SW 1271 (cell line): ENCODE results near the gene RPP14.
"Not testable (repeated sequence)": the region's sequence is repeated elsewhere in the genome, so short reads cannot be mapped to it uniquely, and the experiment has no call there.

Experiments used
- DNase-seq, 2 experiments: peaks; one replicate each; lab custom pipeline; 2025; lab: John Stamatoyannopoulos, UW

Gene RPP14

GRCh38 chr3:58305882-58306711 lies at the start of gene RPP14, which contains the start of gene HTD2:
TSS of gene RPP14 (plus strand) at chr3:58306245. CDS start at chr3:58310330, 4,085 bp downstream.
TSS of gene HTD2 (plus strand) at chr3:58306520. CDS start at chr3:58317614, 11,094 bp downstream.
- DNase-seq = peak; percentile 74 to 87

- DNase-seq = no peak
These were observed 49.5 kb upstream of the RPP14 start for GRCh38 chr3:58256511-58256910.

- DNase-seq = no peak
These were observed 47.5 kb upstream of the RPP14 start for GRCh38 chr3:58258392-58259055.

GRCh38 chr3:58260261-58260731 lies 45.7 kb upstream of the RPP14 start:
- peak; percentile 10 to 49 for DNase-seq

GRCh38 chr3:58260733-58261132 lies 45.3 kb upstream of the RPP14 start:
- DNase-seq = no peak

GRCh38 chr3:58261954-58262666 lies 43.9 kb upstream of the RPP14 start:
- DNase-seq = no peak

GRCh38 chr3:58266577-58266976 lies 39.5 kb upstream of the RPP14 start:
- DNase-seq = no peak

GRCh38 chr3:58267543-58267942 lies 38.5 kb upstream of the RPP14 start:
- DNase-seq = not testable (repeated sequence)

- DNase-seq = no peak
These were observed 36.7 kb upstream of the RPP14 start for GRCh38 chr3:58269356-58269755.

GRCh38 chr3:58270485-58270884 lies 35.6 kb upstream of the RPP14 start:
- no peak for DNase-seq

GRCh38 chr3:58271901-58272501 lies 34.0 kb upstream of the RPP14 start:
- peak; percentile 26 to 79 for DNase-seq

- no peak for DNase-seq
These were observed 33.2 kb upstream of the RPP14 start for GRCh38 chr3:58272891-58273290.

- DNase-seq = not testable (repeated sequence)
These were observed 32.7 kb upstream of the RPP14 start for GRCh38 chr3:58273362-58273761.

- no peak for DNase-seq
These were observed 31.9 kb upstream of the RPP14 start for GRCh38 chr3:58274027-58274614.

GRCh38 chr3:58281069-58281468 lies 25.0 kb upstream of the RPP14 start:
- no peak for DNase-seq

GRCh38 chr3:58285334-58285733 lies 20.7 kb upstream of the RPP14 start:
- no peak for DNase-seq

- DNase-seq = no peak
These were observed 18.7 kb upstream of the RPP14 start for GRCh38 chr3:58287354-58287753.

- no peak for DNase-seq
These were observed 17.9 kb upstream of the RPP14 start for GRCh38 chr3:58288011-58288728.

GRCh38 chr3:58288964-58289613 lies 17.0 kb upstream of the RPP14 start:
- DNase-seq = not testable (repeated sequence)

GRCh38 chr3:58290446-58290845 lies 15.6 kb upstream of the RPP14 start:
- DNase-seq = not testable (repeated sequence)
